Jurkat, Clone E6-1 (cell line): ENCODE measurements around the gene NPHP4.
"Not testable (repeated sequence)": the region's sequence is repeated elsewhere in the genome, so short reads cannot be mapped to it uniquely, and the experiment has no call there.

Source experiments
- DNase-seq: peaks from one replicate; pipeline ENCODE4 v3.0.0-alpha.2; 2011; ENCODE audit warnings: low read depth, low spot score
- H3K4me3 ChIP-seq: 2 replicates; pipeline ENCODE4 v1.5.1; 2011; ENCODE audit warnings: mild to moderate bottlenecking, low read length, control low read depth, moderate library complexity

Gene NPHP4

DNA sequence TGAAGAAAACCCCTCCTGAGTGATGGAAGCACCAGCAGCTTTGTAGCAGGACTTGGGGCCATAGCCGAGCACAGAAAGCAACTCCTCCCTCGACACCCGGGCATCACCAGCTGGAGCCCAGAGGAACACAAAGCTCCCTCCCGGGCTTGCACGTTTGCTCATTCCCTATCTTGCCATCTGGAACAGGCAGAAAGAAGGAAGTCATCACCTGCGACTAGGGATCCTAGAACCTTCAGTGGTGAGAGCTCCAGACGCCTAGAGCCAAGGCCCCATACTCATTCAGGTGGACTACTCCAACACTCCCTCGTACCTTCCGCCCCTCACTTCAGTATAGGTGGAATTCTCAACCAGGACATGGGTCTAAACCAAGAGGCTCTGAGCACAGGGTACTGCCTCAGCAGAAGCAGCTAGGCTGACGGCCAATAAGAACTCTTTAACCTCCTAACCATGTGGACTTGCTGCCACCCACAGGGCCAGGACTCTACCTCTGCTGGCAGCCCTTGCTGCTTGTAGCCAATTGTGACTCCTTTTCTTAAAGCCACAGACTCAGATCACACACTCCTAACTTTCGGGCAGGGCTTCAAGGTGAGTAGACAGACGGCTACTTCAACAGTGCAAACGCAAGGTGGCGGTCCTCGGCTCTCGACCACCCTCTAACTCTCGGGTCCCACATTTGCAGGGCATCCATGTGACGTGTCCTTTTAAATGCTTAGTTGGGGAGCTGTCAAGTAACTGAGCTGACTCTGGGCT, 65.4 kb downstream of the NPHP4 start:
- H3K4me3 ChIP-seq = no peak overlapping the region
- DNase-seq = no peak

- not testable (repeated sequence) for H3K4me3 ChIP-seq, DNase-seq
Measured at GRCh38 chr1:5922700-5923330, 69.4 kb downstream of the NPHP4 start.

DNA sequence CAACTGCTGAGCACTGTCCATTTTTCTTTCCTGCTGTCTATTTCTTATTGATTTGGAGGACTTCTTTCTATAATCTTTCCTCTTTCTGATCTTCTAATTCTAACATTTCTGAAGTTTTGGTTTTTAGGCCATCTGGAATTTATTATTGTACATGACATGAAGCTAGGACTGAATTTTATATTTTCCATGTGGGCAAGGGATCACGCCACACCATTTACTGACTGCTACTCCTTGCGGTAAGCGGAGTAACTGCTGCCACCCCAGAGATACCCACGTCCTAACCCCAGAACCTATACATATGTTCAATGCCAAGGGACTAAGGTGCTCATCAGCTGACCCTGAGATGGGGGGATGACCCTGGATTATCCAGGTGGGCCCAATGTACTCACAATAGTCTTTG, 70.6 kb downstream of the NPHP4 start:
- H3K4me3 ChIP-seq = no peak overlapping the region
- DNase-seq = no peak

- H3K4me3 ChIP-seq = no peak overlapping the region
- DNase-seq = no peak
Measured at GRCh38 chr1:5921129-5921528, 71.1 kb downstream of the NPHP4 start.

DNA sequence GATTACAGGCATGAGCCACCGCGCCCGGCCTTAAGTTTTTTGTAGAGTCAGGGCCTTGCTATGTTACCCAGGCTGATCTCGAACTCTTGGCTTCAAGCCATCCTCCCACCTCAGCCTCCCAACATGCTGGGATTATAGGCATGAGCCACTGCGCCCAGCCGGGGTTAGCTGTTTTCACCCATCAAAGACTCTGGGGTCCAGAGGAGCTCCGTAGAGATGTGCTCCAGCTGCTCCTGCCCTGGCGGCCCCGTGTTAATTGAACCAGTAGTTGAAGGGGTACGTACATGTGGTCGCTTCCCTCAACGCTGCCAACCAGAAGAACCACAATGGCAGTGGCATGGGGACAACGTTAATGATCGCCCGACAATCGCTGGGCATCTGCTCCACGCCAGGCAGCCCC, 72.0 kb downstream of the NPHP4 start:
- no peak overlapping the region for H3K4me3 ChIP-seq
- no peak for DNase-seq

DNA sequence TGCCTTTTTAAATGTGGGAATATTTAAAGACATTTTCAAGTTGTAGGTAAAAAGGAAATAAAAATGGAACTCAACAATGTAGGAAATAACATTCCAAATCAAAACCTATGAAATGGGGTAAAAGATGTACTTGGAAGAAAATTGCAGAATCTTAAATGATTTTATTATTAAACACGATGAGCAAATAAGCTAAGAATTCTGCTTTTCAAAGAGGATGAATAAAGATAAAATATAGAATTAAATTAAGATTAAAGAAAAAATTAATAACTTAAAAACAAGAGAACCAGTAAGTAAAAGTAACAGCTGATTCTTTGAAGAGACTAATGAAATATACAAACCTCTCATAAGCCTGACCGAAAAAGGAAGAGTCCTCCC, 74.0 kb downstream of the NPHP4 start:
- DNase-seq = no peak
- no peak overlapping the region for H3K4me3 ChIP-seq

DNA sequence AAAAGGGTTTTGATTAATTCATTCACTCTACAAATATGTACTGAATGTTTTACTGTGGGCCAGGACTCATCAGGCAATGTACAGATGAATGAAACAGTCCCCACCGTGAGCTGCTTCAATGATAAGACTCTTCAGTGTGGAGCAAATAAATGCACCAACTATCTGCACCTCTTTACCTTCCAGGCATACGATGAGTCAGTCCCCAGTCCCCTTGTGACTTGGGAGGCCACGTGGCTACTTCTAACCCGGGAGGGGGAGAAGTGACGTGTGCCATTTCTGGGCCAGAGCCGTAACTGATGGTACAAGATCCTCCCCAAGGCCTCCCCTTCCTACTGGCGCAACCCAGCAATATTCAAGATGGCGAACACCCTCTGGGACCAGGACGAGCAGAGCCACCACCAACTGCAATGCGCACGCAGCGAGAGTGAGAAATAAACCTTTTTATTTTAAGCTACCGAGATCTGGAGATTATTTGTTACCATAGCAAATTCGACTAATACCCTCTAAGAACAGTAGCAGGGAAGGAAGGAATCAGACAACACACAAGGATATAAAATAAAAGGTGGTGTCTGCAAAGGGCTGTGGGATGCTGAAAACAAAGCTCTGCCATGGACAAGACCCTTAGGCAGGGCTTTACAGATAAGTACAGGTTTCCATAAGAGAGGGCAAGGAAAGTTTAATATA, 74.5 kb downstream of the NPHP4 start:
- DNase-seq = no peak
- H3K4me3 ChIP-seq = no peak overlapping the region

GRCh38 chr1:5917281-5917590, 75.0 kb downstream of the NPHP4 start:
- H3K4me3 ChIP-seq = no peak overlapping the region
- no peak for DNase-seq

DNA sequence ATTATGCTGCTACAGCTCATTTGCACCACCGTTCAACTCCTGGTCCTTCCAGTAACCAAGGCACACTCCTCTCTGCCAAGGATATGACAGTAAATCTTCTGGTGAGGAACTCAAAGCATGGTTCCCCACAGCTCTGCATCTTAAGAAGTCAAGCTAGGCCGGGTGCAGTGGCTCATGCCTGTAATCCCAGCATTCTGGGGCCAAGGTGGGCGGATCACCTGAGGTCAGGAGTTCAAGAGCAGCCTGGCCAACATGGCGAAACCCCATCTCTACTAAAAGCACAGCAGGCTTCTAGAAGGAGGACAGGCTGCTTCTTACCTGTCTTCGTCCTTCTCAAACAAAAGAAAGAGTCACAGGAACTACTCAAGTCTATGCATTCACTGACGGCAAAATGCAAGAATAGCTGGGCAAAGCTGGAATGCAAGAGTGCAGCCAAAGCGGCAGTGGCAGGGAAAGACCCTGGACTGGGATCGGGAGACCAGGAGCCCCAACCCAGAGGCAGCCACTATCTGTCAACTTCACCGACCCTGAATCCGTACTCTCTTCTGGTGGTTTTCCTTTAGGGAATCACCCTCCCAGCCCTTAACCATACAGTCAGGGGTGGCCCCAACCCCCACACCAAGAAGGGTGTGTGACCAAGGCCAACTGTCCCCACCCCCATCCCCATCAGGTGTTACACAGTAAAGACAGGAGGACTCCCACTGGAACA, 75.5 kb downstream of the NPHP4 start:
- H3K4me3 ChIP-seq = no peak overlapping the region
- DNase-seq = no peak

DNA sequence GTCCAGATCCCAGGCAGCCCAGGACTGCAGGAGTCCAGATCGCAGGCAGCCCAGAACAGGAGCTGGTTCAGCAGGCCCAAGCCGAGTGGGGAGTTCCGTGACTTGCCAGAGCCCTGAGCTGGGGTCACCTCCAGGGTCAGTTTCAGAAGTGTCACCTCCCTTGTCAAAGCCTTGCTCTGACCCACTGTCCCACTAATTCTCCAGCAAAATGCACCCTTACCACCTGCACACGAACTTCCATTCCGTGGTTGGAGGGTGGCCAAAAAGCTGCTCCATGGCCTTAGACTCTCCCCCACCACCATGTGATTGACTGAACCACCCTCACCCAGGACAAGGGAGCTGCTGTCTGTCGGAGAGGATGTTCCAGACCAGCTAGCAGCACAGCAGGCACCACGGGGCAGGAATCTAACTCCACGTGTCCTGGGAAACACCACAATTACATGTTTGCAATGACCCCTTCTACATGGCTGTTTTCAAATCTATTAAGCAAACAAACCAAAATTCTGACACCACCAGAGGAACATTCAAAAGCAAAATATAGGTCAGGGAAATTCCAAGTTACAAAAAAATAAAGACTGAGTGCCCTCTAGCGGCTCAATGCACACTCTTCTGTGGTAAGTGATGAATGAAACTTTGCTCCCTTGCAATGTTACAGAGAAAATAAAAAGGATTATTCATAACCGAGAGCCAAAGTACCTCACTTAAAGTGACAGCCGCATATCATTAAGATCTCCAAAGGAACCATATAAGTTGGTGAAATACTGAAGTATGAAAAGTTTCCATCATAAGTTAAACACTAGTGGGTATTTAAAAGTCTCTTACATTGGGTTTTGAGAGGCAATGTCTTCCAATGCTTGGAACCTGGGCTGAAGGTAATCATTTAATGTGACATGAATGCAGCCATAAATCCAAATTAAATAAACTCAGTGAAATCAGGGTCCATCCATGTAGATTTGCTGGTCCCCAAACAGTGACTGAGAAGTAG, 76.3 kb downstream of the NPHP4 start:
- no peak overlapping the region for H3K4me3 ChIP-seq
- peak; percentile 42 for DNase-seq

DNA sequence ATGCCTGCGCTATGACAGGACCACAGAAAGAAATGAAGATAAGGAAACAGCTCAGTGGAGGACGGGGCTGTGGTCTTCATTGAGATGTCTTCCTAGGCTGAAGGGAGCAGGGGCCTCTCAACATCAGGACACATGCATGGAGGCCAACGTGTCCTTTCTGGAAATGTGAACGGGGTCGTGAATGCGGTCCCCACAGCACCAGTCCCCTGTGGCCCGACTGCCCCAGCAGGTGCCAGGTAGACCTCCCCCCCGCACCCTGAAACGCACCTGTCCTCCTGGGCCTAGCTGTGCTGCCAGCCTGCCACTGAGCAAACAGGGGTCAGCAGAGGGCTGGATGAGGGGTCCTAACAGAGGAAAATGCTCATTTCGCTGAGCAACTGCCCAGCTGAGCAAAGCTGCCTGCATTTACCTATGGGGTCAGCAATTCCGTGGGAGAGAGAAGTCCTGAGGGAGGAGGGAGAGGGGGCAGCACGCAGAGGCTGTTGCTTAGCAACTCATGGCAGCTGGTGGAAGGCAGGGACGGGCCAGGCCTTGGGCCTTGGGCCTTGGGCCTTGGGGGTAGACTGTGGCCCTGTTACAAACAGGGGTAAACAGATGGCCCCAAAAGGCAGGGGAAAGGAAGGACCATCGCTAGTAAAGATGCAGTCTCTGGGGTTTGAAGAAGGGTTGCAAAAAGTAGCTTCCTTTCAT, 77.4 kb downstream of the NPHP4 start:
- no peak overlapping the region for H3K4me3 ChIP-seq
- no peak for DNase-seq

DNA sequence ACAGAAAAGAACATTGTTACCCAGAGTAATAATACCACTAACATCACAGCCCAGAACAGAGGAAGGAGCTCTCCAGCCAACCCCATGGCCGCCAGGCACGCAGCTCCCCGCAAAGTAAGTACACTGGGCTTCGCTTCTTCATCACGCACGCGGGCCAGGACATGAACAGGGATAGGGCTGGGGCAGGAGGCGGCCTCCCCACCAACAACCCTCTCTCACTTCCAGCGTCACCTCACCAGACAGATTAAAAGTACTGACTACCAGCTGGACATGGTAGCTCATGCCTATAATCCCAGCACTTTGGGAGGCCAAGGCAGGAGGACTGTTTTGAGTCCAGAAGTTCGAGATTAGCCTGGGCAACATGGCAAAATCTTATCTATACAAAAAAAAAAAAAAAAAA, 78.3 kb downstream of the NPHP4 start:
- no peak overlapping the region for H3K4me3 ChIP-seq
- DNase-seq = no peak

DNA sequence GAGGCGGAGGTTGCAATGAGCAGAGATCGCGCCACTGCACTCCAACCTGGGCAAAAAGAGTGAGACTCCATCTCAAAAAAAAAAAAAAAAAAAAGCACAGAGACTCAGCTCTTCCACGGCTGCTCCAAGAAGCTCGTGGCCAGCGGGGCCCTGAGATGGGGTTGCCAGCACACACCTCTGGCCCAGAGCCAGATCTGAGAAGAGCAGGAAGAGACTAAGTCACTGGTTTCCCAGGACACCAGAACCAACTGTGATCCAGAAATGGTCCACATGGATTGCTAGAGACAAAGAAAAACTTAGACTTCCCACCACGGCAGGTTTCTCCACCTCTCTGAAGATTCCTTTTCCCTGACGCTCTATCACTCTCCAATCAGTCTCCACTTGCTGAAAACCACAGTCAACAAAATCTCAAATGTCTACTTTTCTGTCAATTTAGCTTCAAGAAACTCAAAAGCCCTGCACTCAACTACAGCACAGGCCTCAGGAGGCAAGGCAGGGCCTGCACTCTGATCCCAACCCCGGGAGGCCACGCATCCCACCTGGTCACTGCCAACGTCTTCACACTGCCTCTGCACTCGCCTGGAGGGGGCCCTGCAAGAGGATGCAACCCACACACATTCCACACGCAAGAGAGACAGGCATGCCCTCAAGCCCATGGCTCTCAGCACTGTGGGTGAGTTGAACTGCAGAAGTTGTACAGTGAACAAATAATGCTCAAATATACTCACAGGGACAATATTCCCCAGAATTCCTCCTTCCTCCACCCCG, 79.0 kb downstream of the NPHP4 start:
- H3K4me3 ChIP-seq = no peak overlapping the region
- no peak for DNase-seq

DNA sequence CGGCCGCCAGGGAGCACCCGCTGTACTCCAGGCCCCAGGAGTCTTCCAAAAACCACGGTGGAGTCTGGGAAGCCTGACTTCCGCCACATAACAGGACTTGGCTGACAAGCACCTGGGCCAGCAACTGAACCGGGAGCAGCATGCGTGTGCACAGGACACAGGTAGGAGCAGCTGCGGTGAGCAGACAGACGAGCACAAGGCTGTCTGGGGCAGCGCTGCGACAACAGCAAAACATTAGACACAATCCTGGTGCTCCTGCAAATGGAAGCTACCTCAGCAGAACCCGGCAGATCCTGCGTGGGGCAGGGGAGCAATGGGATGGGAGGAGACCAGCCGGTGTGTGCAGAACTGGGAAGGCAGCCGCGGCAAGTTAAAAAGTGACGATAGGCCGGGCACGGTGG, 80.4 kb downstream of the NPHP4 start:
- H3K4me3 ChIP-seq = no peak overlapping the region
- no peak for DNase-seq

DNA sequence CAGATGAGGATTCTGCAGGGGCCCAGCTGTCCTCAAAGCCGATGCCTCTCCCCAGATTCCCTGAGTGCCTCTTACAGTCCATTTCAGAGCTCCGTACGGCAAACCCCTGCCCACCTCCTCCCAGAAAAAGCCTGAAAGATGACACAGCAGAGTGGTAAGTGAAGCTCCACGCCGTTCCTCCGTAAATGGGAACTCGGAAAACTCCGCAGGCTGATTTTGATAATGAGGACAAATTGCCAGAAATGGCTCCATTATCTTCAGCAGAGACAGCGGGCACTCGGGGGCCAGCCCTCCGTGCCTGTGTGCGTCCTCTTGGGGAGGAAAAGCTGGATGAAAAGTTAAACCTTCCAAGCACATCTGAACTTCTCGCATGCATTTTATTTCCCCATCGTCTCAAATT, 81.1 kb downstream of the NPHP4 start:
- no peak overlapping the region for H3K4me3 ChIP-seq
- no peak for DNase-seq

DNA sequence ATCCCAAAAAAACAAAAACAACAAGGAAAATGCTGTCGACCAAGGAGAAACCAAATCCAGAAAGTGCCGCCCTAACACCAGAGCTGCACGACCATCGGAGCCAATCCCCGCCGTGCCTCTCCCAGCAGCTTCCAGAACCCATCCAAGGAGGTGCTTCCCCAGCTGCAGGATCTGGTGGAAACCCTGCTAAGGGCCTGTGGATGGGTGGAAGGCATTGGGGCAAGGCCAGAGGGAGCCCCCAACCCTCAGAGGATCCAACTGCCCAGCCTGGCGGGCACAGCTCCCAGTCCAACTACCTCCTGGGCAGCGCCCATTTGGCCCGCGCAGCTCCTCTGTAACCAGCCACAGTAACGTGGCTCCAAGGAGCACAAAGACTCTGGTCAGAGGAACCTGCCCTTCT, 81.6 kb downstream of the NPHP4 start:
- no peak for DNase-seq
- no peak overlapping the region for H3K4me3 ChIP-seq

- no peak for DNase-seq
- no peak overlapping the region for H3K4me3 ChIP-seq
Measured at GRCh38 chr1:5910276-5910620, 82.0 kb downstream of the NPHP4 start.
